Astrocyte (in vitro differentiated cells and primary cell): ENCODE measurements around the gene KNDC1.

ENCODE experiments used
- EZH2 ChIP-seq: IDR thresholded peaks from 2 replicates; pipeline ENCODE4 v1.6.1; 2012; ENCODE audit warnings: mild to moderate bottlenecking, low read length, inconsistent platforms; ENCODE audit not compliant: insufficient read depth
- TF ChIP-seq, protein P1 (sequence below): IDR thresholded peaks from 2 replicates; pipeline ENCODE4 v1.5.1; 2011; ENCODE audit warnings: low read depth, mild to moderate bottlenecking, inconsistent platforms, low read length, moderate library complexity; ENCODE audit not compliant: insufficient read depth

DNA sequence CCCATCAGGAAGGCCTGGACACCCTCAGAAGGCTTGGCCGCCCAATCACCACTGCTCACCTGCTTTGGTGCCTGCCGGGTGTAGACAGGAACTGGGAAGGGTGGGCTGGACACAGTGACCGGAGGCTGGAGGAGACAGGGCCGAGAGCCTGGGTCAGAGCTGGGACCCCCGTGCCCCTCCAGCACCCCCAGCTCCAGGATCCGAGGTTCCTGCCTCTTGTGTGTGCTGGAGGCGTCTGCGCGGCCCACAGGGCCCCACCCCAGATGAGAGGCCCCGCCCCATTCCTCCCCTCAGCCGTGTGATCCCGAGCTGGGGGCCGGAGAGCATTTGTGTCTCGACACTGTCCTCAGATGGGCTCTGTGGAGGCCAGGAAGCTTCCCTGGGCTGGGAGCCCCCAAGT is 107.3 kb downstream of the KNDC1 start:
- TF ChIP-seq, protein P1, sequence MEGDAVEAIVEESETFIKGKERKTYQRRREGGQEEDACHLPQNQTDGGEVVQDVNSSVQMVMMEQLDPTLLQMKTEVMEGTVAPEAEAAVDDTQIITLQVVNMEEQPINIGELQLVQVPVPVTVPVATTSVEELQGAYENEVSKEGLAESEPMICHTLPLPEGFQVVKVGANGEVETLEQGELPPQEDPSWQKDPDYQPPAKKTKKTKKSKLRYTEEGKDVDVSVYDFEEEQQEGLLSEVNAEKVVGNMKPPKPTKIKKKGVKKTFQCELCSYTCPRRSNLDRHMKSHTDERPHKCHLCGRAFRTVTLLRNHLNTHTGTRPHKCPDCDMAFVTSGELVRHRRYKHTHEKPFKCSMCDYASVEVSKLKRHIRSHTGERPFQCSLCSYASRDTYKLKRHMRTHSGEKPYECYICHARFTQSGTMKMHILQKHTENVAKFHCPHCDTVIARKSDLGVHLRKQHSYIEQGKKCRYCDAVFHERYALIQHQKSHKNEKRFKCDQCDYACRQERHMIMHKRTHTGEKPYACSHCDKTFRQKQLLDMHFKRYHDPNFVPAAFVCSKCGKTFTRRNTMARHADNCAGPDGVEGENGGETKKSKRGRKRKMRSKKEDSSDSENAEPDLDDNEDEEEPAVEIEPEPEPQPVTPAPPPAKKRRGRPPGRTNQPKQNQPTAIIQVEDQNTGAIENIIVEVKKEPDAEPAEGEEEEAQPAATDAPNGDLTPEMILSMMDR: no peak
- no peak for TF ChIP-seq EZH2
